Body of pancreas (tissue), 4 donors: ENCODE data around the gene RASGRF1. TPM values are rescaled to one million over a fixed set of nuclear protein-coding genes. Genes with fewer than 3 reads are reported as not detected.

ENCODE experiments used
- ATAC-seq: fragments of 150-250 bp; one replicate; pipeline ENCODE4 v1.9.1; 2016
- DNase-seq, 4 donors: peaks; one replicate each; pipeline ENCODE4 v3.0.0-alpha.2; 2019
- H3K27ac ChIP-seq, 4 donors: fragments of 200-600 bp; sonication (generic); 1 replicate in 3 of 4; 2 replicates in 1 of 4; pipeline versions ENCODE4 v1.5.1 to v1.6.1; 2016 to 2019; ENCODE audit warnings: mild to moderate bottlenecking in 1 of 4, mixed read lengths in 1 of 4, moderate library complexity in 1 of 4
- H3K27me3 ChIP-seq, 2 donors: fragments of 200-600 bp; sonication (generic); one replicate each; pipeline ENCODE4 v1.6.0; 2016; ENCODE audit warnings: mild to moderate bottlenecking in 1 of 2
- H3K36me3 ChIP-seq, 2 donors: fragments of 200-600 bp; sonication (generic); replicated peaks in 1 of 2; 2 replicates each; pipeline ENCODE4 v1.5.1; 2016; ENCODE audit warnings: low read depth in 2 of 2; ENCODE audit not compliant: insufficient read depth in 1 of 2
- H3K4me1 ChIP-seq: fragments of 200-600 bp; sonication (generic); one replicate; pipeline ENCODE4 v1.6.0; 2016
- H3K4me3 ChIP-seq, 2 donors: fragments of 200-600 bp; sonication (generic); 1 replicate in 1 of 2; 2 replicates in 1 of 2; pipeline ENCODE4 v1.5.1; 2016 to 2019
- H3K9me3 ChIP-seq, 3 donors: fragments of 200-600 bp; sonication (generic); 1 replicate in 2 of 3; 2 replicates in 1 of 3; pipeline ENCODE4 v1.5.1; 2016
- POLR2A ChIP-seq, 3 donors: fragments of 450-650 bp; IDR thresholded peaks; one replicate each; pipeline ENCODE4 v1.6.1; 2016; ENCODE audit warnings: antibody characterized with exemption in 3 of 3, mild to moderate bottlenecking in 2 of 3
- WGBS, 2 donors: methylation state at CpG; one replicate each; pipeline ENCODE4 v1.1.5; 2017; 5-methylcytosine and 5-hydroxymethylcytosine counted together
- intact Hi-C: fragments of 100-400 bp; cut with DNase I; formaldehyde crosslinking; loops from one replicate; pipeline ENCODE4 v1.15.1; 2023
- total RNA-seq, 2 donors: library from RNA; depleted of rRNA; stranded (reverse); fragments of >200 nt; gene quantifications; one replicate each; pipeline ENCODE4 v1.1.0, GENCODE V29; 2016
- TF ChIP-seq, protein P1 (sequence below), 7 experiments: fragments of 450-650 bp in 4 of 7; fragments of 200-600 bp in 3 of 7; sonication (generic) in 3 of 7; IDR thresholded peaks; one replicate each; pipeline ENCODE4 v1.5.1; 2016 to 2019; ENCODE audit warnings: antibody characterized with exemption in 7 of 7

The RASGRF1 gene
- total RNA-seq, 2 donors from 2014 or later: 1.0 to 3.6 TPM

DNA sequence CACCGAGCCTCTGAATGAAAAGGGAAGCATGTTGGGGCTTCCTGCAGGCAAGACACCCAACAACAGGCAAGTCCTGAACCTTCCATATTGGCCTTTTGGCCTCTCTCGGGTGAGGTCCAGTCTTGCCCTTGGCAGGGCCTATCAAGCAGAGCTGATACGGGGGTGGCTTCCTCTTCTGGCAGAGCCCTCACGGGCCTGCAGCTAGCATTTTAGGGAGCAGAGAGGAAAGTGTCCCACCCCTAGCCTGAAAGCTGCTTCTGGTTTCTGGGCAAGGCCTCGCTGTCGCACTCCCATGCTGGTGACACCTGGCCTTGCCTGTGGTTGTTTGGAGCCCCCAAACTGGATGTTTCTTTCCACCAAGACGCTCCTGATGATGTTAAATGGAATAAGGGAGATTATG is 113.9 kb downstream of the RASGRF1 start:
- WGBS, 2 donors: 72 to 92% methylated on average over 7 of the region's 7 CpGs
- Histone ChIP-seq H3K27me3 (no peaks in the 10 kb centered on the region), H3K9me3 (no peaks in the 10 kb centered on the region), H3K4me3 (no peak overlapping the region), H3K27ac (no peak overlapping the region), H3K36me3 (no peaks in the 10 kb centered on the region), H3K4me1 (peaks cover 7% of the 10 kb centered on the region)
- TF ChIP-seq POLR2A (IDR thresholded peaks at IDR 0.05): no peak
- TF ChIP-seq, protein P1, sequence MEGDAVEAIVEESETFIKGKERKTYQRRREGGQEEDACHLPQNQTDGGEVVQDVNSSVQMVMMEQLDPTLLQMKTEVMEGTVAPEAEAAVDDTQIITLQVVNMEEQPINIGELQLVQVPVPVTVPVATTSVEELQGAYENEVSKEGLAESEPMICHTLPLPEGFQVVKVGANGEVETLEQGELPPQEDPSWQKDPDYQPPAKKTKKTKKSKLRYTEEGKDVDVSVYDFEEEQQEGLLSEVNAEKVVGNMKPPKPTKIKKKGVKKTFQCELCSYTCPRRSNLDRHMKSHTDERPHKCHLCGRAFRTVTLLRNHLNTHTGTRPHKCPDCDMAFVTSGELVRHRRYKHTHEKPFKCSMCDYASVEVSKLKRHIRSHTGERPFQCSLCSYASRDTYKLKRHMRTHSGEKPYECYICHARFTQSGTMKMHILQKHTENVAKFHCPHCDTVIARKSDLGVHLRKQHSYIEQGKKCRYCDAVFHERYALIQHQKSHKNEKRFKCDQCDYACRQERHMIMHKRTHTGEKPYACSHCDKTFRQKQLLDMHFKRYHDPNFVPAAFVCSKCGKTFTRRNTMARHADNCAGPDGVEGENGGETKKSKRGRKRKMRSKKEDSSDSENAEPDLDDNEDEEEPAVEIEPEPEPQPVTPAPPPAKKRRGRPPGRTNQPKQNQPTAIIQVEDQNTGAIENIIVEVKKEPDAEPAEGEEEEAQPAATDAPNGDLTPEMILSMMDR (IDR thresholded peaks at IDR 0.05): no peak
- DNase-seq (no peak), ATAC-seq (no peak)
- intact Hi-C loops: no loop called here

DNA sequence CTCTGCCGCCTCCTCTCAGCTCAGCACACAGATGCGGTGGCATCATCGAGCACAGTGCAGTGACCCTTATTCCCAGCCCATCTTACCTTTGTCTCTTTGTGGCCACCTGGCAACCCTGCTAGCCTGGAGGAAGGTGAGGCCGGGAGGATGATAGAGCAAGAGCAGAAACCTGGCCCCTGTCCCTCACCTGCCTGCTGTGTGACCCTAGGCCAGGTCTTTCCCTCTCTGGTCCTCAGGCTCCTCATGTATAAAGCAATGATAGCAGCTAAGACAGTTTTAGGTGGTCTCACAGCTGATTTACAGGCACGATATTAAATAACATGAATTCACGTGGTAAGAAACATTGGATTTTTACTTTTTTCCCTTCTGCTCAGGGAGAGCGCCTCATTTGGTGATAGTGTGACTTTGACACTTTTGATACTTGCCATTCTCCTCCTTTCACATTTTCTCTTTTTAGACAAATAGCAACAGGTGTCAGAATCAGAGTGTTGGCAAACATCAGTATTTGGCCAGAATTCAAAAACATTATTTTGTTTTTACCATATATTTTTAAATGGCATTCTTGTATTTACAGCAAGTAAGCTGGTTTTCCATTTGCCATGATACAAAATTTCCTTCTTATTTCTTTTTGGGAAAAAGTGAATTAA is 116.2 kb downstream of the RASGRF1 start:
- H3K4me1 ChIP-seq: peaks cover 21% of the 10 kb centered on the region
- H3K27me3 ChIP-seq: no peaks in the 10 kb centered on the region
- ATAC-seq (no peak), DNase-seq (no peak)
- H3K9me3 ChIP-seq: no peaks in the 10 kb centered on the region
- no peak overlapping the region for H3K4me3 ChIP-seq
- H3K36me3 ChIP-seq: no peaks in the 10 kb centered on the region
- TF ChIP-seq, protein P1 (IDR thresholded peaks at IDR 0.05): no peak
- H3K27ac ChIP-seq: no peak overlapping the region
- 94 to 95% methylated on average over 7 of the region's 7 CpGs for WGBS, 2 donors
- intact Hi-C loops: no loop called here

DNA sequence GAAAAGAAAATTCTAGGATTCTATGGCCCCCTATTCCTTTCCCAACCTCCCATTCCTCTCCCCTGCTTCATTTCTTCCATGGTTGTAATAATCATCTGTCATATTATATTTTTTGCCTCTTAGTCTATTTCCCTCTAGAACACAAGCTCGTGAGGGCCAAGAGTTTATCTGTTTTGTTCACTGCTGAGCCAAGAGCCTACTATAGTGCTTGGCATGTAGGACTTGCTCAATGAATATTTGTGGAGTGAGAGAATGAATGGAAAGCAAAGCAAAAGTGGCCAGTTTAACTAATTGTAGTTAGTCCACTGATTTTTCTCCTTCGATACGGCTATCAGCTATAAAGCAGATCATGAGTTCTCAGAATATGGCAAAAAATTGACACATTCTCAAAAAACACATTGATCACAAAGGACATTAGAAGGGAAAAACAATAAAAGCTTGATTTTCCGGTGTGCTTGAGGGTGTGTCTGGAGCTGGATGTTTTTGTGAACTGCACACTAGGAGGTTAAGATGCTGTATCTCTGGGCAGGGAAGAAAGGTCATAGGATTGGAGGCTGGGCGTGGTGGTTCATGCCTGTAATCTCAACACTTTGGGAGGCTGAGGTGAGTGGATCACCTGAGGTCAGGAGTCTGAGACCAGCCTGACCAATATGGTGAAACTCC is 120.8 kb downstream of the RASGRF1 start:
- Histone ChIP-seq H3K36me3 (no peaks in the 10 kb centered on the region), H3K4me3 (no peak overlapping the region), H3K9me3 (no peaks in the 10 kb centered on the region), H3K27me3 (no peaks in the 10 kb centered on the region), H3K4me1 (peaks cover 33% of the 10 kb centered on the region), H3K27ac (peak overlapping the region; percentile 36 to 76 (median 64))
- intact Hi-C loops: no loop called here
- ATAC-seq: peak; percentile 51
- DNase-seq: no peak
- TF ChIP-seq, protein P1 (IDR thresholded peaks at IDR 0.05): no peak
- TF ChIP-seq POLR2A (IDR thresholded peaks at IDR 0.05): no peak
- WGBS, 2 donors: 62 to 68% methylated on average over 5 of the region's 5 CpGs

DNA sequence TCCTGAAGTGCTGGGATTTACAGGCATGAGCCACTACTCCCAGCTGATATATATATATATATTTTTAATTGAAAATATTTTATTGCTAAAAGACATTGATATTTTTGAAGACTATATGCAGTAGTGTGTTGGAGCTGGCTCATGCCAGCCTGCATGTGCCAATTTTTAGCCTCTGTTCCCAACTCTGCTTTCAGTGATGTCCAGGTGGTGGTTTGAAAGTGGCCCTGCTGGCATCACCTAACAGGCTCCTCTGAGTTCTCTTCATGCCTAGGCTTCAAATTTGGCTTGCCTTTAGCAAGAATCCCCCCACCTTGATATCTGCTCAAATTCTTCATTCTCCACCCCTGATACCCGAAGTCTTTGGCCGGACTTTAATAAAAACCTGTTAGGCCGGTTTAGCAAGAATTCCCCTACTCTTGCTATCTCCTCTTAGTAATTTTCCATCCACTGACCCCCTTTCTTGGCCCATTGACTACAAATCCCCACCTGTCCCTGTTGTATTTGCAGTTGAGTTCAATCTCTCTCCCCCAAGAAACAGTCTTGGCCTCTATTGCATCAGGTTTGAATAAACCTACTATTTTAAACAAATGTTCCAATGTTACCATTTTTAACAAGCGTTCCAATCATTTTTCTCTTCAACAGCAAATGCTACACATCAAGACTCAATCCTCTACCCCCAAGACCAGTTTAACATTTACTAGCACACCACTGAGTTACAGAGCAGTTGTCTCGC is 121.9 kb downstream of the RASGRF1 start:
- WGBS, 2 donors: 40 to 41% methylated on average over 5 of the region's 5 CpGs
- peak; percentile 61 for ATAC-seq
- TF ChIP-seq POLR2A (IDR thresholded peaks at IDR 0.05): no peak
- TF ChIP-seq, protein P1 (IDR thresholded peaks at IDR 0.05): no peak
- Histone ChIP-seq H3K9me3 (no peaks in the 10 kb centered on the region), H3K4me3 (no peak overlapping the region), H3K36me3 (no peaks in the 10 kb centered on the region), H3K4me1 (peaks cover 35% of the 10 kb centered on the region), H3K27me3 (no peaks in the 10 kb centered on the region), H3K27ac (peak overlapping the region; percentile 14 to 76 (median 64))
- intact Hi-C loops: no loop called here
- DNase-seq: peak in 3 of 4 donors; percentile 45 to 61 (median 49)
